ENCODE data around the gene ZNF672. TPM values are rescaled to one million over a fixed set of nuclear protein-coding genes. Genes with fewer than 3 reads are reported as not detected.

The ZNF672 gene
- total and polyA plus RNA-seq, 2 of the 4 experiments (the other 2 are of a cell fraction), result 6.6 to 12.6 TPM

GRCh38 chr1:248897412-248898337 is 59.7 kb downstream of the ZNF672 start:
- no peak overlapping the region for H4K91ac ChIP-seq (ENCODE audit: insufficient read depth, low read depth, low read length)
- no peaks in the 10 kb centered on the region for H3K9me3 ChIP-seq (ENCODE audit: control insufficient read depth, insufficient read depth, low read length)
- no peak overlapping the region for H3K23ac ChIP-seq (ENCODE audit: low read depth, low read length)
- H2BK20ac ChIP-seq (ENCODE audit: low read depth, low read length), result no peak overlapping the region
- no peak overlapping the region for H3K4ac ChIP-seq (ENCODE audit: low read depth, low read length)
- intact Hi-C loops (cut with micrococcal nuclease) (no loop called here), dilution Hi-C loops (cut with HindIII; ENCODE audit: low sequenced_read_pairs, unreplicated experiment) (no loop called here), in situ Hi-C loops (cut with MboI; ENCODE audit: low sequenced_read_pairs) (no loop called here)
- WGBS, 2 experiments (ENCODE audit: extremely low coverage in 2 of 2, insufficient read length in 1 of 2), result 62% methylated on average over 3 of the region's 9 CpGs; no CpG with 5 or more reads in 1 of the 2 experiments
- H3K79me1 ChIP-seq (ENCODE audit: low read depth in 1 of 2, low read length in 2 of 2), result no peaks in the 10 kb centered on the region
- H3K27ac ChIP-seq (ENCODE audit: insufficient read depth, low read length), result no peak overlapping the region
- peak overlapping the region; percentile 39 for H2AK9ac ChIP-seq (replicated peaks; ENCODE audit: low read depth, low read length, poor library complexity)
- POLR2A ChIA-PET (ENCODE audit: unreplicated experiment), result no interaction called here
- no peaks in the 10 kb centered on the region for H3K4me1 ChIP-seq (ENCODE audit: control insufficient read depth, insufficient read depth, low read length)
- H3K4me2 ChIP-seq (ENCODE audit: low read depth, low read length), result no peak overlapping the region
- no peaks in the 10 kb centered on the region for H3K9me1 ChIP-seq (ENCODE audit: insufficient read depth, low read length)
- H3K14ac ChIP-seq (replicated peaks; ENCODE audit: low read depth, low read length), result no peak overlapping the region
- no peak overlapping the region for H3K4me3 ChIP-seq (ENCODE audit: insufficient read depth, low read depth, low read length)
- no peak overlapping the region for H2BK120ac ChIP-seq (ENCODE audit: low read depth, low read length)
- H2AFZ ChIP-seq (replicated peaks; ENCODE audit: low read length, poor library complexity), result no peak overlapping the region
- no peak overlapping the region for H3K56ac ChIP-seq (ENCODE audit: extremely low read depth, insufficient read depth, low read length)
- no peak overlapping the region for H3K9ac ChIP-seq (ENCODE audit: low read depth, low read length)
- no peaks in the 10 kb centered on the region for H4K20me1 ChIP-seq (ENCODE audit: insufficient read depth, low read length)
- no peak overlapping the region for H2AK5ac ChIP-seq (ENCODE audit: low read depth, low read length)
- H3K27me3 ChIP-seq (ENCODE audit: control insufficient read depth, insufficient read depth, low read length), result peaks cover under 1% of the 10 kb centered on the region
- CTCF ChIA-PET, result no interaction called here
- no TSS peak for BruUV-seq (replicated peaks)
- no peak overlapping the region for H4K8ac ChIP-seq (ENCODE audit: low read depth in 2 of 2, low read length in 2 of 2)
- H2BK5ac ChIP-seq (ENCODE audit: low read depth, low read length, poor library complexity, severe bottlenecking), result no peak overlapping the region
- no peak for ATAC-seq (ENCODE audit: low read depth)
- no peak overlapping the region for H2BK15ac ChIP-seq (ENCODE audit: low read depth, low read length)
- TF ChIP-seq SMC3 (IDR thresholded peaks at IDR 0.05; ENCODE audit: low read depth, low read length) (no peak), POLR2A (IDR thresholded peaks at IDR 0.05; ENCODE audit: low read depth, low read length) (no peak), USF2 (IDR thresholded peaks at IDR 0.05; ENCODE audit: low read depth, low read length) (no peak), RAD21 (IDR thresholded peaks at IDR 0.05; ENCODE audit: low read length) (no peak), ELK1 (IDR thresholded peaks at IDR 0.05; ENCODE audit: borderline replicate concordance, low read depth, low read length) (no peak), CTCF (conservative IDR thresholded peaks at IDR 0.05; ENCODE audit: low read depth, low read length) (no peak), BHLHE40 (IDR thresholded peaks at IDR 0.05; ENCODE audit: low read depth, low read length) (no peak), RFX5 (IDR thresholded peaks at IDR 0.05; ENCODE audit: low read depth, low read length) (no peak), MXI1 (IDR thresholded peaks at IDR 0.05; ENCODE audit: borderline replicate concordance, low read depth, low read length) (no peak), CEBPB (IDR thresholded peaks at IDR 0.05; ENCODE audit: low read depth, low read length) (no peak), MAFK (IDR thresholded peaks at IDR 0.05; ENCODE audit: low read depth, low read length) (no peak), CHD1 (IDR thresholded peaks at IDR 0.05; ENCODE audit: low read depth, low read length) (no peak), MAZ (IDR thresholded peaks at IDR 0.05; ENCODE audit: borderline replicate concordance, low read depth, low read length) (no peak), RCOR1 (IDR thresholded peaks at IDR 0.05; ENCODE audit: insufficient replicate concordance, low read length) (no peak)
- H4K5ac ChIP-seq (ENCODE audit: low read depth, low read length), result no peak overlapping the region
- DNase-seq, result no peak
- H3K36me3 ChIP-seq (ENCODE audit: control insufficient read depth, insufficient read depth, low read length), result no peaks in the 10 kb centered on the region
- no peak overlapping the region for H3K18ac ChIP-seq (ENCODE audit: low read depth, low read length)

All from IMR-90 (cell line).